ENCODE data around the gene CMTR2.

- no peak for TF ChIP-seq POLR2A (IDR thresholded peaks at IDR 0.05; ENCODE audit: low read depth, low read length)
- TF ChIP-seq PAX5 (IDR thresholded peaks at IDR 0.05; ENCODE audit: insufficient read depth, low read length, severe bottlenecking): no peak
- TF ChIP-seq POLR2AphosphoS5 (IDR thresholded peaks at IDR 0.05; ENCODE audit: low read depth, low read length): no peak
- TF ChIP-seq TAF1 (IDR thresholded peaks at IDR 0.05; ENCODE audit: low read depth, low read length): no peak
- no peak for TF ChIP-seq SPI1 (IDR thresholded peaks at IDR 0.05; ENCODE audit: low read depth, low read length)
- no peak for TF ChIP-seq POU2F2 (IDR thresholded peaks at IDR 0.05; ENCODE audit: low read depth, low read length)
Observed at GRCh38 chr16:71273384-71273783, 15.8 kb downstream of the CMTR2 start.
